AG20443 (cell line): ENCODE results near the gene PEX3.

Source experiments
- DNase-seq: peaks from one replicate; pipeline ENCODE4 v3.0.0; 2012; ENCODE audit warnings: low spot score, mixed read lengths

The PEX3 gene, protein sequence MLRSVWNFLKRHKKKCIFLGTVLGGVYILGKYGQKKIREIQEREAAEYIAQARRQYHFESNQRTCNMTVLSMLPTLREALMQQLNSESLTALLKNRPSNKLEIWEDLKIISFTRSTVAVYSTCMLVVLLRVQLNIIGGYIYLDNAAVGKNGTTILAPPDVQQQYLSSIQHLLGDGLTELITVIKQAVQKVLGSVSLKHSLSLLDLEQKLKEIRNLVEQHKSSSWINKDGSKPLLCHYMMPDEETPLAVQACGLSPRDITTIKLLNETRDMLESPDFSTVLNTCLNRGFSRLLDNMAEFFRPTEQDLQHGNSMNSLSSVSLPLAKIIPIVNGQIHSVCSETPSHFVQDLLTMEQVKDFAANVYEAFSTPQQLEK

DNA sequence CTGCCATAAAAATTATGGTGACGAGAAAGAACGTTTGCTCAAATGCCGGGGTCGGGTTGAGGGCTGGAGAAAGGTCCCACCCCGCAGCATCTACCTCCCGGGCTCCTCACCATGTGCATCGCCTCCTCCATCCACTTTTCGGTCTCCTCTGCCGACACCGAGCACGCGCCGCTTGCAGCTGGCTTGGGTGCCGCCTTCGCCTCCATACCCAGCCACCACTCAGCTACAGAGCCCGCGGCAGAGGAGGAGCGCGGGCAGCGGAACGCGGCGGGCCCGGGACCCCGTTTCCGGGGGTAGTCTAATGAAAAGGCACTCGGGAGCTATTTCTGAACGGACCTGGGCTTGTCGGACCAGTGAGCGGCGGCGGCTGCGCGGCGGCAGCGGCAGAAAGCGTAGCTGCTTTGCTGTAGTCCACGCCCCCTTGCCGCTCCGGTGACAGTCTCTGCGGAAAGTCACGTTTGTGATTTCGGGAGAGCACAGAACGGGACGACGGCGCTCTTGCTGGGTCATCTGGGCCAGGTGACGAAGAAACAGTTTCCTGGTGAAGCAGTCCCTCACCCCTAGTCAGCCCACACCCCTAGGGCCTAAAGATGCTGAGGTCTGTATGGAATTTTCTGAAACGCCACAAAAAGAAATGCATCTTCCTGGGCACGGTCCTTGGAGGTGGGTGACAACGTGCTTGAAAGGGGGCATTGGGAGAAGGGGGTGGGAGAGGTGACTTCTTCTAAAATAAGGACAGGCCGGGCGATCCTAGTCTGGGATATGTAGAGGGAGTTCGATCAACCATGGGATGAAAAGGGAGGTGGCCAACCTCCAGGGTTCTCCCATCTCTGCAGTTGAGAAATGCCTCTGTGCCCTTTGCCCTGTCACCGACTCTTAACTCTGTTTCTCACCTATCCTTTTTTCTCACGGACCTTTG is at the start of gene PEX3, which contains the start of gene ADAT2:
Gene PEX3 (plus strand): TSS at position 353 of the 919 bp plus-strand sequence. CDS start 238 bp downstream, at position 591.
Gene ADAT2 (minus strand): TSS at position 243 of the 919 bp plus-strand sequence. CDS start 37 bp downstream, at position 206.
- peak; percentile 97 for DNase-seq

GRCh38 chr6:143401068-143401446 is 49.5 kb upstream of the PEX3 start:
- no peak for DNase-seq

GRCh38 chr6:143401636-143402370 is 48.8 kb upstream of the PEX3 start:
- no peak for DNase-seq

DNA sequence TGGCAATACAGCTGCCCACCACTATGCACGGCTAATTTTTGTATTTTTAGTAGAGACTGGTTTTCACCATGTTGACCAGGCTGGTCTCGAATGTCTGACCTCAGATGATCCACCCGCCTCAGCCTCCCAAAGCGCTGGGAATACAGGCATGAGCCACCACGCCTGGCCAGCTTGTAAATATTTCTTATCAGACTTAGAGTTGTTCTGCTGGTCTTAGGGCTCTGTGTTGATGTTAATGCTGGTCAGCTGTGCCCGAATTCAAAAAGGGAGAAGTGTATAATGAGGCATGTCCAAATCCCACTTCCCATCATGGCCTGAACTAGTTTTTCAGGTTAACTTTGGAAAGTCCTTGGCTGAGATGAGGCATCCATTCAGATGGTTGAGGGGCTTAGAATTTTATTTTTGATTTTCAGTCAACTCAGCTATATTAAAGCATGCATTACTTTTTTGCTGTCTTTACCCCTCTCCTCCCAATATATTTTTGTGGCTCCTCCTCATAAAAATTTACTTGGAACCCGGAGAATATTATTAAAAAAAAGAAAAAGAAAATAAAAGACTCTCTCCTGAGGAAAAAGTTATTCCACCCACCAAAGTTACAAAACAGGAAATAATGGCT is 47.8 kb upstream of the PEX3 start:
- DNase-seq, result no peak

DNA sequence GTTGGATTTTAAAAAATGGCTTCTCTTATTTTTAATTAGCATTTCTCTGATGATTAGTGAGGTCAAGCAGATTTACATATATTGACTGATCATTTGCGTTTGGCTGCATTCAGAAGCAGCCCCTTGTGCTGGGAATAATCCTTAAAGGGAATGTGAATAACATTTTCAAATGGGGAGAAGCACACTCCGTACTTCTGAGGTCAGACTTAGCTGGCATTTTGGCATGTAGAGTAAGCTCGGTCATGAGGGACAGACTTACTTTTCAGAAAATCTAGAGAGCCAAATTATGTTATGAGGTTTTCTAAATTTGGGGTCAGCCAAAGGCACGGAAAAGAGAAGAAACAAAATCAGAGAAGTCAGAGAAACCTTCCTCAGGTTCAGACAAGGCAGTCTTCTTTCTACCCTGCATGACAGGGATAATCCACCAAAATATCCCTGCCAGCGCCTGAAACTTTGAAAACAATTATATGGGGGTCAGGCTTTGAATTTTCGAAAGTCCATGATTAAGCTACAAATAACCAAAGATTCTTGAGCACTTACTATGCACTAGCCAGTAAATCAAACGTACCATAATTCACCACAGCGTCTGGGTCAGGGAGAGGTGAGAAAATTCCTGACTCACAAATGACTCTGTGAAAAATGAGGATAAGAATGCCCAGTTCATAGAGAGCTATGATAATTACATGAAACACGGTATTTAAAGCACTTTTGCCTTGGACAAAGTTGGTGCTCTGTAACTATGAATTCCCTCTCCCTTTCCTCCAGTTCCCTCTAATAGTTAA is 45.0 kb upstream of the PEX3 start:
- DNase-seq, result peak; percentile 72

DNA sequence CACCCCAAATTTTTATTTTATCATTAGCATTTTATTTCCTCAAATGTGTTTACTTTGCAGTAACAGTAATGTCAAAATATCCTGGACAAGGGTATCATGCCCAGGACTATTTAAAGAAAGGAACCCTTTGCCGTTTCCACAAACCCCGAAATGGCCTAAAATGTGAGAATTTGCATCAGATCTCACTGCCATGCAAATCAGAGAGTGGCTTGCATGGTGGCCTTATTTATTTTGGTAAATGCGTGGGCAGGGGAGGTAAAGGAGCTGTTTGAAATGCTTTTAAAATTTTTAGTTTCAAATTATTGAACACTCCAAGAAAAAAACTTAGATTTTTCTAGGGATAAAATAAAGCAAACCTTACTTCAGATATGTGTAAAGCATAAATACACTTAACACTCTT is 43.9 kb upstream of the PEX3 start:
- no peak for DNase-seq

DNA sequence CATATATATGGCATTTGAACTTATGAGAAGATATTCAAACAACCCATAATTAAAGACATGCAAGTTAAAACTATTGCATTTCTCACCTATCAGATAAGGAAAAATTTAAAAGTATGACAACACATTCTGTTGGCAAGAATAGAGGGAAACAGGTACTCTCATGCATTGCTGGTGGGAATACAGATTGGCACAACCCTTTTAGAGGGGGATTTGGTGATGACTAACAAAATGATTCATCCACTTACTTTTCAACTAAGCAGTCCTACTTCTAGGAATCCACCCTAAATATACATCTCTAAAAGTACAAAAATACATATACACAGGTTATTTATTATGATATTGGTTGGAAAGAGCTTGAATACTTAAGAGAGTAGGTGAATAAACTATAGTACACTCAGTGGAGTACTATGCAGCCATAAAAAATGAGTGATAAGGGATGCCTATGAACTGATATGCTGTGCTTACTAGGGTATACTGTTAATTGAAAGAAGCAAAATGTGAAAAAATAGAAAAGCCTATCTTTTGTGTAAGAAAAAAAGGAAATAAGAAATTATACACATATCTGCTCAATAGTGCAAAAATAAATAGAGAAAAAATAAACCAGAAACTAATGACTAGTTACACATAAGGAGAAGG is 42.3 kb upstream of the PEX3 start:
- no peak for DNase-seq

DNA sequence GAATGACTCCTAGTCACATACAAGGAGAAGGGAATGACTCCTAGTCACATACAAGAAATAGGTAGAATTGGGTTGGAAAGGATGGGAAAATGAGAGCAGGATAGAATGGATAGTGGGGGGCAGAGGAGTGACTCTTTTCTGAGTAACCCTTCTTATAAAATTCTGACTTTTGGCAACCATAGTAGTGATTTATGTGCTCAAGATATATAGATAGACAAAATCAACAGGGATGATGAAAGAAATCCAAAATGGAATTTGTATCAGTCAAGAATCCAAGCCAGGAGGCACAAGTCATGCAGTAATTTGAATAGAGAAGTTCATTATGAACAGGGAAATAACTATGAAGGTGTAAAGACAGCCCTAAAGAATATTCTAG is 41.8 kb upstream of the PEX3 start:
- DNase-seq, result no peak

GRCh38 chr6:143410859-143411270 is 39.7 kb upstream of the PEX3 start:
- DNase-seq, result peak; percentile 56

GRCh38 chr6:143414769-143415168 is 35.8 kb upstream of the PEX3 start:
- DNase-seq, result no peak

GRCh38 chr6:143419526-143419925 is 31.1 kb upstream of the PEX3 start:
- DNase-seq, result no peak

DNA sequence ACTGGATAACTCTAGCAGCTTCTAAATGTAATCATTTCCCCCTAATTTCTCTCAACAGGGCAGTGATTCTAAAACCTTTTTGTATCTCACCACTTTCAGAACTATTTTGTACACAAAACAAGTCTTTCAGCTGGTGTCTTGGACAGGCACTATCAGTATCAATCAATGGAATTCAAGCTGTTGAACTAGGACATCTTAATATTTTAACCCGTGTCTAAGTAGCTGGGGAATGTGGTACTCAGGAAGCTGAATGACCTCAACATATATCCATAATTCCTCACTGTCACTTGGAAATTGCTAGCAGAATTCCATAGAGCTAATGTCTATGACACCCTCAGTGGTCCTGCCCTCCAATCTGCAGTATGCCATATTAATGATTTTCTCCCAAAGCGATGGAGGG is 24.6 kb upstream of the PEX3 start:
- DNase-seq, result no peak

GRCh38 chr6:143427109-143427817 is 23.3 kb upstream of the PEX3 start:
- peak; percentile 90 for DNase-seq

GRCh38 chr6:143429970-143430369 is 20.6 kb upstream of the PEX3 start:
- no peak for DNase-seq

GRCh38 chr6:143431226-143431625 is 19.4 kb upstream of the PEX3 start:
- no peak for DNase-seq

- DNase-seq, result no peak
Measured at GRCh38 chr6:143432588-143432987, 18.0 kb upstream of the PEX3 start.

GRCh38 chr6:143441010-143441409 is 9.6 kb upstream of the PEX3 start:
- no peak for DNase-seq

GRCh38 chr6:143441680-143442545 is 8.7 kb upstream of the PEX3 start:
- DNase-seq, result no peak

- no peak for DNase-seq
Measured at GRCh38 chr6:143443096-143443495, 7.5 kb upstream of the PEX3 start.
